ENCODE data around the gene ARFGAP1.

GRCh38 chr20:63254606-63255384, 17.8 kb upstream of the ARFGAP1 start:
- TF ChIP-seq POLR2AphosphoS5 (IDR thresholded peaks at IDR 0.05; ENCODE audit: low read depth, low read length): no peak
- no peak for TF ChIP-seq POLR2A (IDR thresholded peaks at IDR 0.05; ENCODE audit: low read depth, low read length)
- TF ChIP-seq POU2F2 (IDR thresholded peaks at IDR 0.05; ENCODE audit: low read depth, low read length): no peak

Data from GM12891 (cell line).